GM10266 (cell line): ENCODE results near the gene OGDH.

ENCODE experiments used
- DNase-seq: peaks from one replicate; pipeline ENCODE4 v3.0.0; 2012; ENCODE audit errors: extremely low spot score
- CTCF ChIP-seq: IDR thresholded peaks from 2 replicates; pipeline ENCODE4 v1.5.1; 2012; ENCODE audit warnings: mild to moderate bottlenecking, low read depth; ENCODE audit not compliant: control insufficient read depth, insufficient read depth; ENCODE audit errors: missing control alignments

The OGDH gene

DNA sequence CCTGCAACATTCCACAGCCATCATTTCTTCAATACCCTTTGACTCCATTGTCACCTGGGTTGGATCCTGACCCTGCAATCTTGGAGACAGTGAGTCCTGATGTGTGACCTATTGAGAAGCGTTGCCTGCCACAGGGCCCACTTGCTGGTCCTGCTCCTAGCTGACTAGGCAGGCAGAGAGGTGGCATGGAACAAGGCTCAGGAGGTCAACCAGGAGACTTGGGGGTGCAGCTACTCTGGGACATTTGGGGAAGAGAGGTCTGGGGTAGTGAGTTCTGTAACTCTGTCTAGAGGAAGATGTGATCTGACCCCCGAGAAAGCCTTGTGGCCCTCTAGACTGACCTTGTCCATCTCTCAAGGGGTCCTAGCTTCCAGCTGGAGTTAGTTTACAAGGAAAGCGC, 144.0 kb downstream of the OGDH start:
- TF ChIP-seq CTCF = no peak
- peak; percentile 25 for DNase-seq

- peak; percentile 90 for DNase-seq
- no peak for TF ChIP-seq CTCF
These were observed 144.6 kb downstream of the OGDH start for GRCh38 chr7:44750921-44751571.

- no peak for TF ChIP-seq CTCF
- no peak for DNase-seq
These were observed 146.4 kb downstream of the OGDH start for GRCh38 chr7:44752822-44753221.

- DNase-seq = no peak
- TF ChIP-seq CTCF = no peak
These were observed 148.6 kb downstream of the OGDH start for GRCh38 chr7:44754802-44755697.

GRCh38 chr7:44755698-44756627, 149.5 kb downstream of the OGDH start:
- DNase-seq = no peak
- TF ChIP-seq CTCF = no peak

GRCh38 chr7:44756904-44757303, 150.5 kb downstream of the OGDH start:
- DNase-seq = no peak
- TF ChIP-seq CTCF = no peak

DNA sequence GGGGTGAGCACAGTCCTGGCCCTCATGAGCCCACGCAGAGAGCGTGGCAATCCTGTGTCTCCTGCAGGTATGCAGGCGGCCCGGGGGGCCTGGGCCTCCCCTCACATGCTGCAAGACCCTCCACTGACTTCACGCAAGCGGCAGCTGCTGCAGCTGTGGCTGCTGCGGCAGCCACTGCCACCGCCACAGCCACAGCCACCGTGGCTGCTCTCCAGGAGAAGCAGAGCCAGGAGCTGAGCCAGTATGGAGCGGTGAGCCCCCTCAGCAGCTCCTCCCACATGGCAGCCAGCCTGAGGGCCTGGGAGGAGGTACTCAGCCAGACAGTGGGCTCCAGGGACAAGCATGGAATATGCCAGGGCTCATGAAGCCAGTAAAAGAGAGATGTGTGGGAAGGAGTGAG, 150.9 kb downstream of the OGDH start:
- TF ChIP-seq CTCF = no peak
- DNase-seq = no peak
